GM21786 (cell line): ENCODE measurements around the gene RGS9.
A peak's percentile ranks its signal among the peaks of the same experiment; 100 is the strongest.
"Not testable (repeated sequence)": the region's sequence is repeated elsewhere in the genome, so short reads cannot be mapped to it uniquely, and the experiment has no call there.

Experiments
- ATAC-seq: cut with Tn5 transposase; IDR thresholded peaks from one replicate; pipeline ENCODE4 v1.9.1; 2021; ENCODE audit not compliant: unreplicated experiment

Gene RGS9

GRCh38 chr17:65180752-65181236 lies 43.6 kb downstream of the RGS9 start:
- ATAC-seq, result not testable (repeated sequence)

DNA sequence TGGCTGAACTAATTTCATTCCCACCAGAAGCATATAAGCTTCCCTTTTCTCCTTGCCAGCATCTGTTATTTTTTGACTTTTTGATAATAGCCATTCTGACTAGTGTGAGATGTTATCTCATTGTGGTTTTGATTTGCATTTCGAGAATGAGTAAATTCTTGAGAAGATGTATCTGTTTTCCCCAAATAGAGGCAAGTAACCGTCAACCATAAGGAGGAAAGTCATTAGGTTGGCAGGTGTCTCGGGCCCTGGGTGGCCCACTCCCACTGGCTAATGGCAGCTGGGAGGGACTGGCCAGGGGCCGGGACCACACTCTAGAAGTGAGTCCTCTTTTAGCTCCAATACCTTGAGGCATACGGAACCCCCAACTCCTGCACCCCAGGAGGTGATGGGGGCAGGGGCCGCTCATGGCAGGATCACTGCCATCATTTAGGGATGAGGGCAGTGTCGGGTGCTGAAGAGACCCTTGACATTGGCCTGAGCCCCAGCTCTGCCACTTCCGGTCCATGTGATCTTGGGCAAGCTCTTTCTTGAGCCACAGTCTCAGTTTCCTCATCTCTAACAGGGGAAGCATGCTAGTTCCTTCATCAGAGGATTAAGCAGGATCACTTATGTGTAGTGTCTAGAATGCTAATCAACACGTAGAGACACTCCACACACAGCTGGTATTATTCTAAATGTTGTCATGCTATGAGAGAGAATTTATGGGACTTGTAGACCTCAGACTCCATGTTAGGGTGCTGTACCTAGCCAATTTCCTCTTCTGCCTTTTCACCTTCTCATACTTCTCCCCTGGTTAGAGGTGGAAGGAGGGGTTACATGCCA lies 44.3 kb downstream of the RGS9 start:
- peak; percentile 63 for ATAC-seq

DNA sequence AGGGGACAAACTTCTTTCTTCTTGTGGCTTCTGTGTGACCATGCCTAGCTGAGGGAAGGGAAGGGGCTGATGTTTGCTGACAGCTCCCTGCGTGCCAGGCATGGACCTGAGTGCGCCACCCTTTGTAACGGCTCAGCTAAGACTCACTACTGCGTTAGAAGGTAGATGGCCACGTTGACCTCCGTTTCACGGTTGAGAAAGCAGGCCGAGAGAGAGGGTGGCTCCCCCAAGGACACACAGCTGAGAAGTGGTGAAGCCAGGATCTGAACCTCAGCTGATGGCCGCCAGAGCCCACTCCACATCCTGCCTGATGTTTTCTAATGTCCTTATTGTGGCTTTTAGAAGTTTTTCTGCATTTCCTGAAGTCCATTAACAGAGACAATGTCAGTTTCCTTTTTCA lies 45.1 kb downstream of the RGS9 start:
- ATAC-seq, result peak; percentile 28

GRCh38 chr17:65183736-65184135 lies 46.6 kb downstream of the RGS9 start:
- ATAC-seq, result no peak

DNA sequence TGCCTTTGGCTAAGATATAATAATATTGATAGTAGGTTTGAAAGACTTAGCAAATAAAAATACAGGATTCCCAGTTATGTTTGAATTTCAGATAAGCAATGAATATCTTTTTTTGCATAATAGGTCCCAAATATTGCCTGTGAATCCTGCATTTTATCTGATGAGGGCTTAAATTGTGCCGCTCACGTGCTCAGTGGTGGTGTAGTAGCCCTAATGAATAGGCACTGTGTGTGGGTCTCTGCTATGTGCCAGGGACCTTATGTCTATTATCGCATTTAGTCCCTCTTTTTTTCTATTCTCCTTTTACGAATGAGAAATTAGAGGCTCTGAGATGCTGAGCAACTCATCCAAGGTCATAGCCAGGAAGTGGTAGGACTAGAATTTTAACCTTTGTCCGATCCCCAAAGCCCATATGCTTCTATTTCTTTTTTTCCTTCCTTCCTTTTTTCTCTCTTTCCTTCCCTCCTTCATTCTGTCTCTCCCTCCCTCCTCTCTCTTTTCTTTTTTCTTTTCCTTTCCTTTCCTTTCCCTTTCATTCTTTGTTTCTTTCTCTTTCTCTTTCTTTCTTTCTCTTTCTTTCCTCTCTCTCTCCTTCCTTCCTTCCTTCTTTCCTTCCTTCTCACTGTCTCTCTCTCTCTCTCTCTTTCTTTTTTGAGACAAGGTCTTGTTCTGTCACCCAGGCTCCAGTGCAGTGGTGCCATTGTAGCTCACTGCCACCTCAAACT lies 47.2 kb downstream of the RGS9 start:
- ATAC-seq, result no peak

DNA sequence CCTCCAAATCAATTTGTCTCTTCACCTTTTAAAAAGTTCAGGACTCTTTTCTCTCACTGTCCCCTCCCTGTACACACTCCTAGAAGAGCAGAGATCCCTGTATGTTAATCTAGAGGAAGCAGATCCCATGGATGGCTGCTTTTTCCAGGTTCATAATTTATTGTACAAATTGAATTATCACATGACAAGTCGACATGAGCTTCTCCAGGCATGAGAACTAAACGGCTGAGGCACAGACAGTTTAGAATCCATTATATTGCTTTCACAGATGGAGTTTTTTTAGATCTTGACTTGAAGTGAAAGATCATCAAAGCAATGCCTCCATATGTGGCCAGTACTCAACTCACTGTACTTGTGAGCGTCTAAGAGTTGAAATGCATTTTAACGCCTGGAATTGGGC lies 47.9 kb downstream of the RGS9 start:
- no peak for ATAC-seq

- no peak for ATAC-seq
Measured at GRCh38 chr17:65185668-65186382, 48.7 kb downstream of the RGS9 start.

- ATAC-seq, result no peak
Measured at GRCh38 chr17:65190467-65191097, 53.4 kb downstream of the RGS9 start.

- no peak for ATAC-seq
Measured at GRCh38 chr17:65191811-65192740, 54.9 kb downstream of the RGS9 start.

DNA sequence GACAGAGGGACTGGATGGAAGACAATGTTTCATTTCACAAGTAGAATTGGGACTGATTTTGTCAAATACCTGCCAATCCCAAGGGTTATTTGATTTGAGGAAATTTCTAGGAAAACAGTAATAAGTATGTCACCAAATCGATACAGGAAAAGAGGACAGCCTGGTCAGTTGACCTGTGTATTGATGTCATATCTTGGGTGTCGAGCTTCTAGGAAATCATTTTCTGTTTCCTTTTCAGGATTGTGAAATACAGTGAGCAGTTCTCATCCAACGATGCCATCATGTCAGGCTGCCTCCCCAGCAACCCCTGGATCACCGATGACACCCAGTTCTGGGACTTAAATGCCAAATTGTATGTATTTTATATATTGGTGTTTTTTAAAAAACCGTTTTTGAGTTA lies 56.1 kb downstream of the RGS9 start:
- ATAC-seq, result no peak

DNA sequence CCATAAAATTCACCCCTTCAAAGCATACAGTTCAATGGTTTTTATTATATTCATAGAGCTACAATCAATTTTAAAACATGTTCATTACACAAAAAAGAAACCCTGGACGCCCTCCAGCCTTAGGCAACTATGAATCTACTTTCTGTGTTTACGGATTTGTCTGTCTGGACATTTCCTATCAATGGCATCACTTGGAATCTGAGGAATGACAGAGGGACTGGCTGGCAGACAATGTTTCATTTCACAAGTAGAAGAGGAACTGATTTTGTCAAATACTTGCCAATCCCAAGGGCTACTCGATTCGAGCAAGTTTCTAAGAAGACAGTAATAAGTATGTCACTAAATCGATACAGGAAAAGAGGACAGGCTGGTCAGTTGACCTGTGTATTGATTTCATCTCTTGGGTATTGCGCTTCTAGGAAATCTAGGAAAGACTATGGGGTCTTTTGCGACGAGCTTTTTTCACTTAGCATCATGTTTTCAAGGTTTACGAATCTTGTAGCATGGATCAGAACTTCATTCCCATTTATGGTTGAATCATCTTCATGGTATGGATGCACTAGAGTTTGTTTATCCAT lies 56.6 kb downstream of the RGS9 start:
- ATAC-seq, result no peak

DNA sequence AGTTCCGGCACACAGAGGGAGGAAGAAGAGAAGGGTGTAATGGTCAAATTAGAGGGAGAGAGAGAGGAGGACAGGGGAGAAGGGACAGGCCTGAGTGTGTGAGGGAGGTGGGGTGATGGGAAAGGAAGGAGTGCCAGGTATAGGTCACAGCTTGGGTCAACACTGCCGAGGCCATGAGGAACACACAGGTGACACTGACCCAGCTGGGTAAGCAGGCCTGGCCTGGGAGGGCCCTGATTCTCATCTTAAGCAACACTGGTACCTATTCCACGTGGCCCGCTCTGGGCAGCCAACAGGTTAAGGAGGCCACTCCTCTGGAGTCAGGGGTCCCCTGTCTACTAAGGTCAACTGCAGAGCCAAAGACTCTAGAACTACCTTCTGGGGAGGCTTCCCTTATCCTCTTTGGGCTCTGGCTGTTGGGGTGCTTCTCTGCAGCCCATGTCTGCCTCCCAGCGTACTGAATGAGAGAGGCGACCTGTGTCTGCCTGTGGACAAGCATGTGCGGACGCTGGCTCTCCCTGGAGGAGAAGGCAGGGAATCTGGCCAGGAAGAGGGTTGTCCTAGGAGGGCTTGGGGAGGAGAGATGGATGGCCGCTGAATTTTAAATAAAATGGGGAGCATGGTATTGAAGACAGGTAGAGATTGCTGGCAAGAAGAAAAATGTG lies 57.6 kb downstream of the RGS9 start:
- no peak for ATAC-seq

- no peak for ATAC-seq
Measured at GRCh38 chr17:65195716-65196115, 58.5 kb downstream of the RGS9 start.

GRCh38 chr17:65196617-65197016 lies 59.4 kb downstream of the RGS9 start:
- ATAC-seq, result no peak

- ATAC-seq, result no peak
Measured at GRCh38 chr17:65197201-65197600, 60.0 kb downstream of the RGS9 start.

GRCh38 chr17:65198653-65199382 lies 61.6 kb downstream of the RGS9 start:
- no peak for ATAC-seq

DNA sequence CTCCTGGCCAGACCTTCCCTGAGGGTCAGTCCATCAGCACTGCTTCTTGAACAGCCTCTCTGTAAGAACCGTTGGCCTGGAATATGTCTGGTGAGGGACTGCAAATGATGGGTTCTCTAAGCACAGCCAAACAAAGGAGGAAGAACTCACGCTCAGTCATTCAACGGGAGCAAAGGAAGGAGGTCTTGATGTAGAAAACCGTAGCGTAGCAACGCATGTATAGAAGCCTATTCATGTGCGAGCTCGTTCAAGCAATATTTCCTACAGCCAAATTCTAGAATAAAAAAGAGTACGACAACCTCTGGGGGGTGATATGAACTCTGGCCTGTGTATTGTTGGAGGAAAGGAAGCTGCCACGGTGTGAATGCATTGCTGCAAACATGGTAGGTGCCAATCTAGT lies 64.2 kb downstream of the RGS9 start:
- ATAC-seq, result no peak

GRCh38 chr17:65202844-65203571 lies 65.8 kb downstream of the RGS9 start:
- no peak for ATAC-seq
